GM21528 (cell line): Measurements from ENCODE around the gene DHRS7C.

Source experiments
- ATAC-seq: cut with Tn5 transposase; IDR thresholded peaks from one replicate; pipeline ENCODE4 v1.9.1; 2021; ENCODE audit warnings: mild to moderate bottlenecking, moderate library complexity; ENCODE audit not compliant: unreplicated experiment, low FRiP score

DHRS7C gene

GRCh38 chr17:9790889-9791876 is at the start of gene DHRS7C:
Gene DHRS7C (minus strand): TSS chr17:9791592. CDS start chr17:9791284, 308 bp downstream.
- no peak for ATAC-seq

- ATAC-seq, result no peak
Measured at GRCh38 chr17:9839433-9839832, 48.0 kb upstream of the DHRS7C start.

GRCh38 chr17:9837551-9838471 is 46.4 kb upstream of the DHRS7C start:
- ATAC-seq, result no peak

- ATAC-seq, result no peak
Measured at GRCh38 chr17:9833922-9834321, 42.5 kb upstream of the DHRS7C start.

- no peak for ATAC-seq
Measured at GRCh38 chr17:9830711-9831110, 39.3 kb upstream of the DHRS7C start.

- no peak for ATAC-seq
Measured at GRCh38 chr17:9829343-9829742, 38.0 kb upstream of the DHRS7C start.

GRCh38 chr17:9828296-9829295 is 37.2 kb upstream of the DHRS7C start:
- no peak for ATAC-seq

GRCh38 chr17:9825641-9826150 is 34.3 kb upstream of the DHRS7C start, which contains the start of gene GLP2R:
Gene GLP2R (plus strand): TSS chr17:9825924. CDS start chr17:9826064, 140 bp downstream.
- ATAC-seq, result no peak

GRCh38 chr17:9824797-9825338 is 33.5 kb upstream of the DHRS7C start:
- no peak for ATAC-seq

- ATAC-seq, result no peak
Measured at GRCh38 chr17:9824094-9824493, 32.7 kb upstream of the DHRS7C start.

- ATAC-seq, result no peak
Measured at GRCh38 chr17:9821921-9822320, 30.5 kb upstream of the DHRS7C start, which contains the start of gene GSG1L2. Gene GSG1L2 (minus strand): TSS chr17:9822079. CDS start chr17:9822071, 8 bp downstream.

- no peak for ATAC-seq
Measured at GRCh38 chr17:9820448-9820847, 29.1 kb upstream of the DHRS7C start.

GRCh38 chr17:9818760-9819159 is 27.4 kb upstream of the DHRS7C start:
- ATAC-seq, result no peak

- no peak for ATAC-seq
Measured at GRCh38 chr17:9817086-9817485, 25.7 kb upstream of the DHRS7C start.

- ATAC-seq, result no peak
Measured at GRCh38 chr17:9816472-9816871, 25.1 kb upstream of the DHRS7C start.

- ATAC-seq, result no peak
Measured at GRCh38 chr17:9814337-9814945, 23.0 kb upstream of the DHRS7C start.

GRCh38 chr17:9813166-9813565 is 21.8 kb upstream of the DHRS7C start:
- ATAC-seq, result no peak

GRCh38 chr17:9811537-9811936 is 20.1 kb upstream of the DHRS7C start:
- ATAC-seq, result no peak

GRCh38 chr17:9811086-9811485 is 19.7 kb upstream of the DHRS7C start:
- no peak for ATAC-seq
